Gastroesophageal sphincter (tissue), 3 donors: ENCODE measurements around the gene AMZ2.

Source experiments
- CTCF ChIP-seq, 4 experiments: fragments of 200-600 bp in 2 of 4; fragments of 450-650 bp in 2 of 4; sonication (generic) in 1 of 4; IDR thresholded peaks; one replicate each; pipeline ENCODE4 v1.5.1; 2017 to 2019; ENCODE audit warnings: antibody characterized with exemption in 4 of 4, mild to moderate bottlenecking in 2 of 4, moderate library complexity in 2 of 4
- POLR2AphosphoS5 ChIP-seq: sonication (generic); formaldehyde crosslinking; IDR thresholded peaks from one replicate; pipeline ENCODE4 v1.6.1; 2017; ENCODE audit warnings: antibody characterized with exemption

DNA sequence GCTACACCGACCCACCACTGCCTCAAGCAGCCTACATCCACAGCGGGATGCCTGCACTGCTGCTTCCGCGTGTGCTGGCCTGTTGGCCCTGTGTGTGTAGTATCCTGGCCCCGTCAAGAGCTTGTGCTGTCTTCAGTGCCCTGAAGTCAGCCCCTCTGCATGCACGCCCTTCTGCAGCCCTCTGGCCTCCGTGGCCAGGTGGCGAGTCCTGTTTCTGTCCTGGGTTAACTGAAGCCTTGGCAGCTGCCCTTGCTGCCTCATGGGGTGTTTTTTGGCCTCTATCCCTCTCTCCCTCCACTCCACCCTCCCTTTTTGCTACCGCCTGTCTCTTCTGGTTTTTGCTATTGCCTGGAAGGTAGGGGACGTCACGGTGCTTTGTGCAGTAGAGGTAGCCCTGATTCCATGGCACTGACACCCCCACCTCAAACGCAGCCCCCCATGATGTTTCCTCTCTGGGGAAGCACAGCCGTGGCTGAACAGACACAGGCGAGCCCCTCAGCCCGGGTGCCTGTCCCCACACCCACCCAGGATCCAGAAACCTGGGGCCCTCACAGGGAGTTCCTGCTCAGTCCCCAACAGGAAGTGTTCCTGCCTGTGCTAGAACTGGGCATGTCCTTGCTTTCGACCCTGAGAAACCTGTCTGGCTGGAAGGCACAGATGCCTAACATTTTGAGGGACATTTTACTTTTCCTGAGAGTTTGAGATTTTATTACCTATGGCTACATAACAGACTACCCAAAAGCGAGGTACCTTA, 18.8 kb upstream of the AMZ2 start:
- TF ChIP-seq CTCF (IDR thresholded peaks at IDR 0.05) (no peak), POLR2AphosphoS5 (no peak)
